Activated CD4-positive, alpha-beta T cell treated with anti-CD3 and anti-CD28 coated beads for 1 hour (primary cell): ENCODE results near the gene SALL1.

Experiments used
- DNase-seq: peaks from one replicate; pipeline ENCODE4 v3.0.0-alpha.2; 2020

Gene SALL1

DNA sequence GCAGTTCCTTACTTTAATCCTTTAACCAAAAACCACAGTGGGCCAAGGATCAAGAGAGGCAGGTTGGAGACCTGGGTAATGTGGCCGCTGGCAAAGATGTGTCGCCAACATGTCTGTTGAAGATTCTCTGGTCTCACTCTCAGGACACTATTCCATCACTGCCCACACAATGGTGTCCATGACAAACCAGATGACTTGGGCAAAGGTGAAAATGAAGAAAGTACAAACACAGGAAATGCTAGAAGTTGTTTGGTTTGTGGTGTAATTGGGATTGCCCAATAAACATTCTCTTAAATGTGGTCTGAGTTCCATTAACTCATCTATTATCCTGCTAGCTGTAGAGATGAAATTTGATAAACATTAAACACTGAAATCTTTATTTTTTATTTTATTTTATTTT, 43.3 kb downstream of the SALL1 start:
- no peak for DNase-seq

- no peak for DNase-seq
Observed at GRCh38 chr16:51106535-51106934, 44.5 kb downstream of the SALL1 start.

DNA sequence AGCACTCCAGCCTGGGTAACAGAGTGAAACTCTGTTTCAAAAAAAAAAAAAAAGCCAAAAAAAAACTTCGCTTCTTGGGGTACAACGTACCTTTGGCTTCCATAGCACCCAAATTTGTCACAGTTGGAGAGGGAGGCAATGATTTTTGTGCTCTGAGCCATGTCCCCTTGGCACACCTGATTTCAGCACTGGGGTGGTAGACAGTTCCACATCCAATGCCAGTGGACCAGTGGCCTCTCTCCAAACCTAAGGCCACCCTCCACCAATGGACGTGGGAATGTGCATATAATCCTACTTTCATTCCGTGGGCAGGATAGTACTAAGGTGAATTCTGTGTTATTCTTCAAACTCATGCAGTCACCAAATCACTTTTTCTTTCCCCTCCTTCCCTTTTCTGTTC, 47.5 kb downstream of the SALL1 start:
- DNase-seq, result no peak

GRCh38 chr16:51097729-51098128, 53.3 kb downstream of the SALL1 start:
- no peak for DNase-seq

GRCh38 chr16:51095890-51096626, 55.0 kb downstream of the SALL1 start:
- no peak for DNase-seq

DNA sequence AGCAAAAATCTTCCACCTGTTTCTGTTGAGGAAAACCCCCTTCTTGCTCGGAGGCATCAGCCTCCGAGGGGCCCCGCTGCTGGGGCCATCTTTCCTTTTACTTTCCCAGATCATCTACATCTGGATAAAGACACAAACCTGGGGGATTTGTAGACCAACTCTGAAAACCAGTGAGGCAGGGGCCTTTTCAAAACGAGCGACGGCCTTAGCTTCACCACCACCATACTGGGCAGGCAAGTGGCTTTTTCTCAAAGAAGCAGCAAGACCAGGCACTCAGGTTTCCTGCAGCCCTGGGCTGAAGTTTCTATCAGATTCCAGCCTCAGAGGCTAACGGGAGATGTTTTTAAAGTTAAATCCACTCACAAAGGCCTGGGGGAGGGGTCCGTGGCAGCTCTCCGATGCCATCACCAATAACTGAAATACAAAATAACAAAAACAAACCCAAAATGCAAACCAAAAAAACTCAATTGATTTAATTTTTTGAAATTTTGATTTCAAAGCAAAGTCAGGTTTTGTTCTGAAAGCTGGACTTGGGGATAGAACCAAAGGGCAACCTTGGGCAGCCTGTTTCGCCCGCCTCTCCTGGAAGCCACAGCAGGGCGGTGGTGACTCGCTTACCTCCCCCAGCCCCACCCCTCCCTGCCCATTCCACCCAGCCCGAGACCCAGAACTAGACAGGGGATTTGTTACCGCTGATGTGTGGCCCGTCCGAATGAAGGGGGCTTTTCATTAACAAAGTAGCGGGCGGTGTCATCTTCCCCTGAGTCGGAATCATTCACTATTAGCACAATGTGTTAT, 55.8 kb downstream of the SALL1 start:
- no peak for DNase-seq

- DNase-seq, result no peak
Observed at GRCh38 chr16:51093726-51094280, 57.3 kb downstream of the SALL1 start.
